ENCODE measurements around the gene ZFP82.

The ZFP82 gene

DNA sequence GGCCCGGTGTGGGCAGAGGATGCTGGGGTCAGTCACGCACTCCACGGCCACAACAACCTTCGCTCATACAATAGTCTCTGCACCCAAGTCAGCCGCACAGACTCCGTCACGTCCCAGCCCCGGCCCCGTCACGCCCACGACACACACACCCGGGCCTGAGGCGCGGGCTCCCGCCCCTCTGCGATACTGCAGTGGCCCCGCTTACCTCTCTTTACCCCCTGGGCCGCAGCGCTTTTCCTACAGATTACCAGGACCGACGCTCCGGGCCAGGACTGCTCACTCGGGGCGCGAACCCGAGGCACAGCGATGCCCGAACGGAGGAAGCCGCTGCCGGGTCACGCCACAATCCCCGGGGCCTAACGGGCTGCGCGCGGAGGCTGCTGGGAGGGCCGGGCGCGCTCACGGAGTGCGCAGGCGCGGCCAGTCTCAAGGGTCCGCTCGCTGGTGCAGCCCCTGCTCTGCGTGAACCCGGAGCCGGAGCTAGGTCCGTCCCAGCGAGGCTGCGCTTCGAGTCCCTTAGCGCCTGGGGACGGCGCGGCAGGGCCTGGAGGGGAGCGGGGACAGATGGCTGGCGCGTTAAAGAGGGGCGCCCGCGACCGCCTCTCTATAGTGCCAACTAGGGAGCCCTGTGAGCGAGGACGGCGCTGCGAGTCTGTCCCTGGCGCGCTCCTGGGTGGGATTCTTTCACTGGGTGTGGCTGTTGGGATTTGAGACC, at the start of gene ZFP82:
ZFP82 (minus strand) TSS at position 358 of the 715 bp plus-strand sequence. CDS start 8,855 bp downstream, outside the sequence.
- DNase-seq = peak; percentile 93

DNA sequence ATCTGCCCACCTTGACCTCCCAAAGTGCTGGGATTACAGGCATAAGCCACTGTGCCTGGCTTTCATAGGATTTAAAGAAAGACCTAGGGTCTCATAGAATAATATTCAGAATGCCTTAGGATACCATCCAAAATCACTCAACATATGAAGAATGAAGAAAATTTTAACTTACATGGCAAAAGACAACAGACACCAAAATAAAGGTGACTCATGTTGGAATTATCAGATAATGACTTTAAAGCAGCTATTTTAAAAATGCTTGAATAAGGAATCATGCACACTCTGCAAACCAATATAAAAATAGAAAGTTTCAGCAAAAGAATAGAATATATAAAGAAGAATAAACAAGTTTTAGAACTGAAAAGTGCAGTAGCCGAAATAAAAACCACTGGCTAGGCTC, 41.6 kb upstream of the ZFP82 start:
- no peak for DNase-seq

DNA sequence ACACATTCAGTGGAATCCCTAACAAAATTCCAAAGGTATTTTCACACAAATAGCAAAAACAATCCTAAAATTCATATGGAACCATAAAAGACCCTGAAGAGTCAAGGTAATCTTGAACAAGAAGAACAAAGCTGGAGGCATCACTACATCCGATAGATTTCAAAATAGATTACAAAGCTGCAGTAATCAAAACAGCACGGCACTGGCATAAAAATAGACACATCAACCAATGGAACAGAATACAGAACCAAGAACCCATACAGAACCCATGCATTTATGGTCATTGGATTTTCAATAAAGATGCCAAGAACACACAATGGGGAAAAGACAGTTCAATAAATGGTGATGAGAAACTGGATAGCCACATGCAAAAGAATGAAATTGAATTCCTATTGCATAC, 38.4 kb upstream of the ZFP82 start:
- no peak for DNase-seq

DNA sequence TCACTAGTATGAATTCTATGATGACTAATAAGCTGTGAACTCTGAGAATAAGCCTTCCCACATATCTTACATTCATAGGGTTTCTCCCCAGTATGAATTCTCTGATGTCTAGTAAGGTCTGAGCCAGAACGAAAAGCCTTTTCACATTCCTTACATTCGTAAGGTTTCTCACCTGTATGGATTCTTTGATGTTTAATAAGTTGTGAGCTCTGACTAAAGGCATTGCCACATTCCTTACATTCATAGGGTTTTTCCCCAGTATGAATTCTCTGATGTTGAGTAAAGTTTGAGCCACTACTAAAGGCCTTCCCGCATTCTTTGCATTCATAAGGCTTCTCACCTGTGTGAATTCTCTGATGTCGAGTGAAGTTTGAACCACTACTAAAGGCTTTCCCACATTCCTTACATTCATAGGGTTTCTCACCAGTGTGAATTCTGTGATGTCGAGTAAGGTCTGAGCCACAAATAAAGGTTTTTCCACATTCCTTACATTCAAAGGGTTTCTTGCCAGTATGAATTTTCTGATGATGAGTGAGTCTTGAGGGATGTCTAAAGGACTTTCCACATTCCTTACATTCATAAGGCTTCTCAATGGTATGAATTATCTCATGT, 30.7 kb upstream of the ZFP82 start:
- no peak for DNase-seq

DNA sequence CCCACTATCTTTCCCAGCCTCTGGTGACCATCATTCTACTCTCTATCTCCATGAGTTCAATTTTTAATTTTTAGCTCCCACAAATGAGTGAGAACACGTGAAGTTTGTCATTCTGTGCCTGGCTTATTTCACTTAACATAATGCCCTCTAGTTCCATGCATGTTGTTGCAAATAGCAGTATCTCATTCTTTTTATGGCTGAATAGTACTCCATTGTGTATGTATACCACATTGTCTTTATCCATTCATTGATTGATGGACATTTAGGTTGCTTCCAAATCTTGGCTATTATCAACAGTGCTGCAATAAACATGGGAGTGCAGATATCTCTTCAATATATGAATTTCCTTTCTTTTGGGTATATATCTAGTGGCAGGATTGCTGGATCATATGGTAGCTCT, 22.9 kb upstream of the ZFP82 start:
- DNase-seq = no peak

DNA sequence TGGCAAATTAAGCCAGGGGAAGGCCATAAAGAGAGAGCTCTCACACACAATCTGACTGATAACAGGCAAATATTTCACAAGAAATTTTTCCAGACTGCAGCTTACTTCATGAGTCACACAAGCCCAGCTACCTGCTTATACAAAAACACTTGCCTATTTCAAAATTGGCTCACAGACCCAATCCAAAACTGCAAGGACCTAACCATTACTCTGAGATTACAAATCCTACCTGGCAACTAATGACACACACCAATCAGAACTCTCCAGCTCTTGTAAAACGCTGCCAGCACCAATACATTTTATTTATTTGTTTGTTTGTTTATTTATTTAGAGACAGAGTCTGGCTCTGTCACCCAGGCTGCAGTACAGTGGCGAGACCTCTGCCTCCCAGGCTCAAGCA, 18.1 kb upstream of the ZFP82 start:
- DNase-seq = peak; percentile 55

DNA sequence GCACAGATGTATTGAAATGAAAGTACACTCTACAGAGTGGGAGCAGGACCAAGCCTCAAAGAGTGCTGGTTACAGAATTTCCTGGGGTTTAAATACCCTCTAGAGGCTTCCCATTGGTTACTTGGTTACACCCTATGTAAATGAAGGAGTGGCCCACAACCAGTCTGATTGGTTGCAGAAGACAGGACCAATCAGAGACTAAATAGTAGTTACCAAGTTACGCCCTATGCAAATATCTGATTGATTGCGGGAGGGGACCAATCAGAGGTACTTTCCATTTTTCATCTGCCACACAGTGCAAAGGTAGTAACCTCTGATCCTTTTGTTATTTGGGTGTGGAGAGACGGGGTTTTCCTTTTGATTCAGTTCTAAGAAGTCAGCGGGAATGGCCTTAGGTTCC, 5.5 kb upstream of the ZFP82 start:
- peak; percentile 78 for DNase-seq

DNA sequence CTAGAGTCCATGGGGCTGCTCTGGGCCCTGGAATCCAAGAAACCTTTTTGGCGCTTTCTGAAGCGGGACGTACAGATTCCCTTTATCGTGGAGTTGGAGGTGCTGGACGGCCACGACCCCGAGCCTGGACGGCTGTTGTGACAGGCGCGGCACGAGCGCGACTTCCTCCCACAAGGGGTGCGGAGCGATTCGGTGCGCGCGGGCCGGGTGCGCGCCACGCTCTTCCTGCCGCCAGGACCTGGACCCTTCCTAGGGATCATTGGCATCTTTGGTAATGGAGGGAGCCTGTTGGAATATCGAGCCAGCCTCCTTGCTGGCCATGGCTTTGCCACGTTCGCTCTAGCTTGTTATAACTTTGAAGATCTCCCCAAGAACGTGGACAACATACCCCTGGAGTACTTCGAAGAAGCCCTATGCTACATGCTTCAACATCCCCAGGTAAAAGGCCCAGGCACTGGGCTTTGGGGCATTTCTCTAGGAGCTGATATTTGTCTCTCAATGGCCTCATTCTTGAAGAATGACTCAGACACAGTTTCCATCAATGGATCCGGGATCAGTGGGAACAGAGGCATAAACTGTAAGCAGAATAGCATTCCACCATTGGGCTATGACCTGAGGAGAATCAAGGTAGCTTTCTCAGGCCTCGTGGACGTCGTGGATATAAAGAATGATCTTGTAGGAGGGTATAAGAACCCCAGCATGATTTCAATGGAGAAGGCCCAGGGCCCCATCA, 3.5 kb upstream of the ZFP82 start:
- no peak for DNase-seq

DNA sequence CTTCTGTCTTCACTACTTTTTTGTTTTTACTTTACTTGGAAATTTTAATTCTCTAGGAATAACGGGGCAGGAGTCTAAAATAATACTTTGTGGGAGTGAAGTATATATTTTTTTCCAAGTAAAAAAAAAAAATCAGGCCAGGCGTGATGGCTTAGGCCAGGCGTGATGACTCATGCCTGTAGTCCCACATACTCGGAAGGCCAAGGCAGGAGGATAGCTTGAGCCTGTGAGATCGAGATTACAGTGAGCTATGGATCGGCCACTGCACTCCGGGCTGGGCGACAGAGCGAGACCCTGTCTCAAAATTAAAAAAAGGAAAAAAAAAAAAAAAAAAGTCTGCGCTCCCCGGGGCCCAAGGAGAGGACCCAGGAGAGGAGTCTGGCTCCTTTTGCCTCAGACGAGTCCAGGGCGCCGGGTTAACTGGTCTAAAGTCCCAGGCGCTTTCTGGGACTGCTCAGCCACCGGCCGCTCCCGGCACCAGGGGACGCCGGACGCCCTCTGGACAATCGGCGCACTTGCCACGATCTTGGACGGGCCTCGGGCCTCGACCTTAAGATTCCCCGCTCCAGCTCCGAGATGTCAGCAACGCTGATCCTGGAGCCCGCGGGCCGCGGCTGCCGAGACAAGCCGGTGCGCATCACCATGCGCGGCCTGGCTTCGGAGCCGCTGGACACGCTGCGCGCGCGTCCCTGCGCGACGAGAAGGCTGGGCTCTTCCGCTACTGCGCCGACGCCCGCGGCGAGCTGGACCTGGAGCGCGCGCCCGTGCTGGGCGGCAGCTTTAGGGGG, 2.7 kb upstream of the ZFP82 start:
- DNase-seq = no peak

DNA sequence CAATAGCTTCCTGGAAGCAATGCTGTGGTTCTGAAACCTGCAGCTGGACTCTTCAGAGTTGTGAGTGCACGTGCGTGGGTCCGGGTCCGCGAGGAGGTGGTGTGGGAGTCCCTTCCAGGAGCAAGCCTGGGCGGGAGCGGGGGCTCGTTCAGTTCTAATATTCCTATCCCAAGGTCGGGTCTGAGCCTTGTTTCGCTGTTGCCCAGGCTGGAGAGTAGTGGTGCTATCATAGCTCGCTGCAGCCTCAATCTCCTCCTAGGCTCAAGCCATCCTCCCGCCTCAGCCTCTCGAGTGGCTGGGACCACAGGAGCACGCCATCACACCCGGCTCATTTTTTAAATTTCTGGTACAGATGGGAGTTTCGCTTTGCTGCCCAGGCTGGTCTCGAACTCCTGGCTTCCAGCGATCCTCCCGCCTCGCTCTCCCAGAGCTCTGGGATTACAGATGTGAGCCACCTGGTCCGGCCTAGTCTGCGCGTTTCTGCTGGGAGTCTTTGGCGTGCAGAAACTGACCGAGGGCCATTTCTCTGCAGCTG, 625 bp downstream of the ZFP82 start:
- peak; percentile 72 for DNase-seq

DNA sequence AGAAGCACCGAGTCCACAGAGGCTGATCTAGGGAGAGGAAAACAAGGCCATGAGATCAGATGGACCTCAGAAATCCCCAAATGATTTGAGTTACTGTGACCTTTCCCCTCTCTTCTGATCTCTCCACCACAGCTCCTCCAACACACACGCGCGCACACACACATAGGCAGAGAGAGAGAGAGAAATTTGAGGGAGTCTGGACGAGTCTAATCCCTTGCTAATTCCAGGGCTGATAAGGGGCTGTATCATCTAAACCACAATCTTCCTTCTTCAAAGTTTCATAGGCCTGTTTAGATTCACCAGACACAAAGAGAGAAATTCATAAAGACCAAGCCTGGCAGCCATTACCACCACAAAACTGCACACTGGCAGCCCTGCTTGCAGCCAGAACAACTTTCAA, 8.6 kb downstream of the ZFP82 start:
- DNase-seq = peak; percentile 54

DNA sequence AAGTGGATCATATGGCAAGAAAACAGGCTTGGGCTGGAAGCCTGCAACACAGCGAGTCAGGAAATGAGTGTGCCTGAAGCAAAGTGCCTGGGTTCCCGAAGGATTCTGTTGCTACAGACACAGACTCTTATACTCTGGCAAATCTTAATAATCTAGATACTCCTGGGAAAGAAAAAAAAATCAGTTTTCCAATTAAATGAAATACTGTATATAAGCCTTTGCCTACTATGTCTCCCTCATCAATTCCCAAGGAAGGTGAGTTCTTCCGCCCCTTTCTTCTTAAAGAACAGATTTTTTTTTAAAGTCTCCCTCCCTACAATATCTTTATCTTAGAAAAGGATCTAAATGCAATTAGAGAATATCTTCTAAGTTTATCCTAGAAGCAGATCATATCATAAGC, 10.3 kb downstream of the ZFP82 start:
- no peak for DNase-seq

DNA sequence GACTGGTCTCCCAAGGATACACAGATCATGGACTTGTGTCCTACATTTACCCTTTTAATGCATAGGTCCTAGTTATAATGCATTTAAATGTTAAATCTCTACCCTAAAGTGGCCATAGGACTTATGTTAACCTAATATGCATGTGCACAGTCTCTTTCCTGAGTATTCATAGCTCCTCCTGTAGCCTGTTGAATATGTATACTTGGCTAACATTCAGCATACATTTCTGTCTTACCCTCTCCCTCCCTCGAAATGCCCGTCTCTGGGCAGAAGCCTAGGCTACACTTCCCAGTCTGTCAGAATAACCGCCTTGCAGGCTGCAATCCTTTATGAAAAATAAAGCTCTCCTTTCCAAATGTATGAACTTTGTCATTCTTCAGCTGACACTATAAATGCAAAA, 13.9 kb downstream of the ZFP82 start:
- DNase-seq = no peak

DNA sequence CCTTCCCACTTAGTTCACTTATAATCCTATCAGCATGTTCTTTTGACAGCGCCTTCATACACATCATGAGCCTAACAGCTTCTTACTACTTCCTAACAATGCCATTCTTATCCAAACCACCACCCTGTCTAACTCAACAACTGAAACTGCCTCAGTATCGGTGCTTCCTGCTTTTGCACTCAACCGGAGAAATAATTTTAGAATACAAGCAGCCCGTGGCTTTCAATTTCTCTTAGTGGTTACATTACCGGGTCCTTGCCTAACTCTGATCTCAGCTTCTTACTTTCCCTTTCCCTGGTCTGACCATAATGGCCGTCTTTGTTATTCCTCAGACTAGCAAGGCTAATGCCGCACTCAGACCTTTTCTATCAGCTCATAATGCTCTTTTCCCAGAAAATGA, 17.0 kb downstream of the ZFP82 start:
- peak; percentile 53 for DNase-seq

DNA sequence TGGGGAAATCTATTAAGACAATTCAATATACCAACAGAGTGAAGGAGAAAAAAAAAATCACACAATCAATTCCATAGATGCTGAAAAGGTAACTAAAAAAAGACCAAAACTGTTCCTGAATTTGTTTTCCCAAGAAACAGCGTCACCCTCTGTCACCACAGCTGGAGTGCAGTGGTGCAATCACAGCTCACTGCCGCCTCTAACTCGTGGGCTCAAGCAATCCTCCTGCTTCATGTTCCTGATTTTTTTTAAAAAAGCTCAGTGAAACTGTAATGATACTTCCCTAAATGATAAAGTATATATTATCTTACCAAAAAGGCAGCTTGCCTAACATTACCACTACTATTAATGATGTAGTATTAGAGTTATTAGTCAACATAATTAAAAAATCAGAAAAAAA, 19.9 kb downstream of the ZFP82 start:
- no peak for DNase-seq

DNA sequence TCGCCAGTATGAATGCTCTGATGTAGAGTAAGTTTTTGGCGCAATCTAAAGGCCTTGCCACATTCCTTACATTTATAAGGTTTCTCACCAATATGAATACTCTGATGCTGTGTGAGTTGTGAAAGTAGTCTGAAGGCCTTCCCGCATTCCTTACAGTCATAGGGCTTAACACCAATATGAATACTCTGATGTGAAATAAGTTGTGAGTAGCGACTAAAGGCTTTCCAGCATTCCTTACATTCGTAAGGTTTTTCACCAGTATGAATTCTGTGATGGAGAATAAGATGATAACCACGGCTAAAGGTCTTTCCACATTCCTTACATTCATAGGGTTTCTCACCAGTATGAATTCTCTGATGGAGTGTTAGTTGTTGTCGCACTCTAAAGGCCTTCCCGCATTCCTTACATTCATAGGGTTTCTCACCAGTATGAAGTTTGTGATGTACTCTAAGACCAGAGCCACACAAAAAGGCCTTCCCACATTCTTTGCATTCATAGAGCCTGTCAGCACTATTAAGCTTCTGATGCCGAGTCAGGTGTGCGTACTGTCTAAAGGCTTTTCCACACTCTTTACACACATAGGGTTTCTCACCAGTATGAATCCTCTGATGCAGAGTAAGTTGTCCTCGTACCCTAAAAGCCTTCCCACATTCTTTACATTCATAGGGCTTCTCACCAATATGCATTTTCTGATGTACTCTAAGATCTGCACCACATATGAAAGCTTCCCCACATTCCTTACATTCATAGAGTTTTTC, 25.3 kb downstream of the ZFP82 start:
- DNase-seq = no peak

DNA sequence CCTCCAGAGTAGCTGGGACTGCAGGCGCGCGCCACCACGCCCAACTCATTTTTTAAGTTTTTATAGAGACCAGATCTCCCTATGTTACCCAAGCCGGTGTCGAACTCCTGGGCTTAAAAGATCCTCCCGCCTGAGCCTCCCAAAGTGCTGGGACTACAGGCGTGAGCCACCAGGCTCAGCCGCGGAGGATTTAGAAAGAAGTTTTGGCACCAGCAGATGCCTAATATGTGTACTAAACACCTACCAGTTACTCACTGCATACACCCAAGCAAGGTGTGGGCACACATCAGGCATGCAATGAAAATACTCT, 39.0 kb downstream of the ZFP82 start:
- DNase-seq = no peak

DNA sequence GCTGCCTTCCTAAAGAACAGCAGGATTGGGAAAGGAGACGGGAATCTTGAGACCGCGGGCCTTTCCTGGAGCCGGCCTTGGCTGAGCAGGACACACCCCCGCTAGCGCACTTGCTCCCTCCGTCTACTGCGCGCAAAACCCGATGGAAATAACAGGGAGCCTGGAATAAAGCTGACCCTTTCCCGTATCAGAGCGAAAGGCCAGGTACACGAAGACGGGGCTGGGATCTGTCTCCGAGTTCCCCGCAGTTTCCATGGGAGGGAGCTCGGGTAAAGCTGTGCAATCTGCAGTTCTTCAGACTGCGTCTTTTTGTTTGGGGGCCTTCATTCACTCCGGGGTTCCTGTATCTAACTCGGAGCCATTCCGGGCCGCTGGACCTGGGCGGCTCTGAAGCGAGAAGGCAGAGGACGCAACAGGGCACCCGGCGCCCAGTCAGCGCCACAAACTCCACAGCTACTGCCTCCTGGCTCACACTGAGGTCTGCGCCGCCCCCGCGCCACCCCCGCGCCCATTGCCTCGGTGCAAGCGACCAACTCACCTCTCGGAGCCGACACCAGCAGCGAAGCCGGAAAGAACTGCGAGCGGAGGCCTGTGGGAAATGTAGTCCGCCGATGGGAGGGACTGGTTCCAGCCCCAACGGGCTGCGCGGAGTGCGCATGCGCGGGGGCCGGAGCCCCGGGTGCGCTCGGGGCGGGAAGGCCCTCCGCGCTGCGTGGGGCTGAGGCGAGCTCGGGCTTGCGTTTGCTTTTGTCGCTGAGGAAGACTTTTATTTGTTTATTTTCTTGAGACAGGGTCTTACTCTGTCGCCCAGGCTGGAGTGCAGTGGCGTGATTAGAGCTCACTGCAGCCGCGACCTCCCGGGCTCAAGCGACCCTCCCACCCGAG, 39.6 kb downstream of the ZFP82 start, which contains the start of gene ZFP14:
ZFP14 (minus strand) TSS at position 577 of the 885 bp plus-strand sequence. CDS start 11,309 bp downstream, outside the sequence.
- peak; percentile 98 for DNase-seq

DNA sequence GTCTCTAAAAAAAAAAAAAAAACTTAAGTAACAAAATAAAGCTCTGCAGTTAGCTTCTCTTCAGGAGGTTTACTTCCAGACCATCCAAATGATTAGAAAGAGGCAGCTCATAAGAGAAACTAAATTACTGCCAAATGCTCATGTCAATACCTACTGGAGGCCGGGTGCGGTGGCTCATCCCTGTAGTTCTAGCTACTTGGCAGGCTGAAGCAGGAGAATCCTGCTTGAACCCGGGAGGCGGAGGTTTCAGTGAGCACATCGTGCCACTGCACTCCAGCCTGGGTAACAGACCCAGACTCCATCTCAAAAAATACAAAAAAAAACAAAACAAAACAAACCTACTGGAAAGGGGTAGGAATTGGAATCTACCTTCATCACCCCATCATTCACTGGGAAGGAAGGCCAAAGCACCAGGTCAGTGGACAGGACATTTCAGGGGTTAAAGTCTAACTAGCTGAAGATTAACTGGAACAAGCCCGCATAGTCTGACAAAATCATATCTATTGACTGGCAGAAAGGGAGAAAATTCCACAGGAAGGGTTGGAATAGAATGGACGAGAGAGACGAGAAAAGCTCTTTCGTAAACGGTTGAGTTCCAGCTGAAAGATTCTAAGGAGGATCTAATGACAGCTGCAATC, 40.8 kb downstream of the ZFP82 start:
- DNase-seq = no peak

DNA sequence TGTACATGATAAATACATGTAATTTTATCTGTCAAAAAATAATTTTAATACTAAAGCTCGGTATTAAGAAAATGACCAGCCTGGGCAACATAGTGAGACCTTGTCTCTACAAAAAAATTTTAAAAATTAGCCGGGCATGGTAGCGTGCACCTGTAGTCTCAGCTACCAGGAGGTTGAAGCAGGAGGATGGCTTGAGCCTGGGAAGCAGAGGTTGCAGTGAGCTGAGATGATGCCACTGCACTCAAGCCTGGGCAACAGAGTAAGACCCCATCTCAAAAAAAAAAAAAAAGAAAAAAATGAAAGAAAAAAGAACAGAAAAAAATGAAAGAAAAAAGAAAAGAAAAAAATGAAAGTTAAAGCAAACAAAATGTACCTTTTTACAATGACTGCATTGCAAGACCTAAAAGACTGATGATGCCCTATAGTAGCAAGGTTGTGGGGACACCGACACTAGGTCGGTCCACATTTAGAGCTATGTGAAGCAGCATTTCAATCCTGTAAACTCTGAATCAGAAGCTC, 44.7 kb downstream of the ZFP82 start:
- DNase-seq = no peak

DNA sequence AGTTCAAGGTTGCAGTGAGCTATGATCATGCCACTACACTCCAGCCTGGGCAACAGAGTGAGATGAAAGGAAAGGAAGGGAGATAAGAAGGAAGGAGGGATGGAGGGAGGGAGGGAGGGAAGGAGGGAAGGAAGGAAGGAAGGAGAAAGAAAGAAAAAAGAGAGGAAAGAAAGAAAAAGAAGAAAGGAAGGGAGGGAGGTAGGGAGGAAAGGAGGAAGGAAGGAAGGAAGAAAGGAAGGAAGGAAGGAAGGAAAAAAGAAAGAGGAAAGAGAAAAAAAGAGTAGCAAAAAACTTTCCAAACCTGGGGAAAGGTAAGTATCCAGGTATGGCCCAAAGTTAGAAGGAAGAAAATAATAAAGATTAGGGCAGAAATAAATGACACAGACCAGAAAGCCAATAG, 46.6 kb downstream of the ZFP82 start:
- no peak for DNase-seq
